GM21717 (cell line): ENCODE measurements around the gene CACNA1C.

Source experiments
- ATAC-seq: cut with Tn5 transposase; IDR thresholded peaks from one replicate; pipeline ENCODE4 v1.9.1; 2021; ENCODE audit warnings: mild to moderate bottlenecking, moderate library complexity; ENCODE audit not compliant: unreplicated experiment

Gene CACNA1C

DNA sequence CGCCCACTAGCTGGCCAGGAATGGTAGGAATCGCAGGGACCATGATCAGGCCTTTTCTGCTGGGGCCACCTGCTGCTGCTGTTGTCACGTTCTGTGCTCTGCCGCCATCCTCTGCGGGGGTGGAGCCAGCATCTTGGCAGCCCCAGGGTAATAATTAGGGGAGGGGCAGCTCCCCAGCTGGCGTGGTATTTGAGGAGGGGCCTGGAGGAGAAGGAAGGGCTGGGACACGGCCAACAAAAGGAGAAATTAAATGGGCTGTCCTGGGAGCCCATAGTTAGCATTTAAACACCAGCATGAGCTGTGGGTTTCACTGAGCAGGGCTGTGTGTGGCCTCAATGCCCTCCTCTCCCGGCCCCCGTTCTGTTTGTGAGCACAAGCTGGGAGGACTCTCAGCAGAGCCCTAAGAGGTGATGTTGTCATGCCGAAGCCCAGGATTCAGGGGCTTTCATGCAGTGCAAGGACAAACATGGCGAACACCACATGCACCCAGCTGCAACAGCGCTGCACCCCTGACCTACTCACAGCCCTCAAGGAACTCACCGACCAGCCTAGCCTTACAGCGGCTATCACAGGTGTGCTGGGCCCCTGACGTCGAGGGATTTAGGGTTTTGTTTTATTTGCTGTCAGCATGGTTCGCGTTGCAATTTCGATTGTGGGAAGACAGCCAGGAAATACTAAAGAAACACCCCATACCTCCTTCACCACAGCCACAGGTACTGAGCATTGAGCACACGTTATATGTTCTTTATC, 324.3 kb downstream of the CACNA1C start:
- ATAC-seq: no peak

DNA sequence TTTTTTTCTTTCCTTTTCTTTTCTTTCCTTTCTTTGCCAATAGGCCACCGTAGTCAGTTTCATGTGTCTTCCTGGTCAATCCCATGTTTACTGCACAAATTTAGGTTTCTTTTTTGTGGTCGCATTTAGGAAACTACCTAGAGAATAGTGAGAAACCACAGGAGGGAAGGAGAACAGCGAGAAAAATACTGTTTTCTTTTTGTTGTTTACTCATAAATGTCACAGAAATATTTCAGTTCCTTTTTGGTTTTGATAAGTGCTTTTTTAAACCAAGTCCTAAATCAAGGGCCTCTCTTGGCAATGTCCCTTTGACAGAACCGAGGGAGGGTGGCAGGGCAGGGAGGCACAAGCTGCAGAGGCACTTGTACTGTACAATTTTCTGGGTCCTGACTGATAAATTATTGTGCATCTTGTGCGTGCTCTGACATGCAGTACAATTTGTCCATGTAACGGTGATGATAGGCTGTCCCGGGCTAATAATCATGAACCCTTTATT, 326.1 kb downstream of the CACNA1C start:
- ATAC-seq: peak; percentile 42

DNA sequence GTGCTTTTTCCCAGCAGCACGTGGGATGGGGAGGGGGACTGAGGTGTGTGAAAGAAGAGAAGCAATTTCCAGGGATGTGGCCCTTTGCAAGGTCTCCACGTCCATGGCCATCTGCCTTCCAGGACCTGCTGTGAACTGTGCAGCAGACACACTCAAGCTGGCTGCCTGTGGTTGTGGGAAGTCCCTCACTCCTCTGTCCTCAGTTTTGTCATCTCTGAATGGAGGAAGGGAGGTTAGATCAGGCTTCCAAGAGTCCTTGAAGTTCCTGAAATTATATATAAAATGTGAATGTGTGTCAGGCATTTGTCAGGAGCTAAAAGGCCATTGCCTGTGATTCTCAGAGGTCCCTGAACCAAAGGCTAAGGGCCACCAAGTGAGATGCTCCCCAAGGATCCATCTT, 328.2 kb downstream of the CACNA1C start:
- no peak for ATAC-seq

DNA sequence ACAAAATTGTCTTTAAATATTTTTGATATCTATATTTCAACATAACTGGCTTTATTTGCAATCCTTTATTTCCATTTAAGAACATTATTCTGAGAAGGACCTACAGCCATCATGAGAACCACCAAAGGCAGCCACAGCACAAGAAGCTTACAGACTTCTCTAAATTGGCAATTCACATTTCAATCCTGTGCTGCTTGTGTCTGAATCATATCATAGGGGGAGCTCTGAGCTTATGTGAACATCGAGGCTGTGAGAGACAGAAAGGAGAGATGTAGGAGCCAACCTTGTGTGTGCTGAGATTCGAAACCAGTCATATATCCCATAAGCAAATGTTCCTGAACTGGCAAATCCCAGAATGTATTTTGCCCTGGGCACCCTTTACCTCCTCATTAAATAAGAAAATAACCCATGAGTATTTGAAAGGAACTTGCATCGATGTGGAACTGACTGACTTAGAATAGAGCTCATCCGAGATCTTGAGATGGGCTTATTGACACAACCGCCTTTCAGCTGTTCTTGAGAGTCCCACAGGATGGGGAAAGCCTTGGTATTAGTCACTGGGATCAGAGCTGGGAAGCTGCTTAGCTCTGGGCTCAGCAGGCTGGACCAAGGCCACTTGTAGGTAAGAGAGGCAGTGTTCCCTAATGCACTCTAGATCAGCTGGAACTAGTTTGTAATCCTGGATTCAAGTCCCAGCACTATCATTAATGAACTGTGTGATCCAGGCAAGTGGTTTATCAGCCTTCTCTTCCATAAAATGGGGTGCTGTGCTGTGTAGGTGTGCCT, 329.8 kb downstream of the CACNA1C start:
- no peak for ATAC-seq

DNA sequence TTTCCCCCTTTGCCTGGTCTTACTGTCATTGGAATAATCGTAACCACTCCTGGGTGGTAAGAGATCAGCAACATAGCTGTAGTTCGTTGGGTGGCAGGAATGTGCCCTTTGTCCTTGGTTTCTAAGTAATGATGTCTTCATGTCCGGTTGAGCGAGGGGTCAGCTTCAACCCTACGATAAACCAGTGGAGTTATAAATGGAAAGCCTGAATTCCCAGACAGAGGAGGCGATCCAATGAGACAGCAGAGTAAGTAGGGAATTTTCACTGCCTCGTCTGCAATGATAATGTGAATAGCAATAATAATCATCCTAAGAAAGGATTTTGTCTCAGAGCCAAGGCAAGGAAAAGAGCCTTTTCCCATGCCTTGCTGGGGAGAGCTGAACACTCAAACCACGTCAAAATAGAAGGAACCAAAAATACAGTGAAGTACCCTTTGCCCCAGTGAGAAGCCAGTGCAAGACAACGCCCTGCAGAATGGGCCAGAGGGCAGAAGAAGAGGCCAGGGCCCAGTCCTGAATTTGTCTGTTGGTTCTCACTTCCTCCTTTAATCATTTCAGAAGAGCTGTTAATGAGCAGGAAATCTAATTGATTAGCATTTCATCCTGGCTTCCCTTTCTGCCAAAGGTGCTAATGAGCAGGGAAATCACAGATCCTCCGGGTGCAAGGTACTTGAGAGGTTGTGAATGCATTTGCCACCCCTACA, 330.7 kb downstream of the CACNA1C start:
- ATAC-seq: no peak

DNA sequence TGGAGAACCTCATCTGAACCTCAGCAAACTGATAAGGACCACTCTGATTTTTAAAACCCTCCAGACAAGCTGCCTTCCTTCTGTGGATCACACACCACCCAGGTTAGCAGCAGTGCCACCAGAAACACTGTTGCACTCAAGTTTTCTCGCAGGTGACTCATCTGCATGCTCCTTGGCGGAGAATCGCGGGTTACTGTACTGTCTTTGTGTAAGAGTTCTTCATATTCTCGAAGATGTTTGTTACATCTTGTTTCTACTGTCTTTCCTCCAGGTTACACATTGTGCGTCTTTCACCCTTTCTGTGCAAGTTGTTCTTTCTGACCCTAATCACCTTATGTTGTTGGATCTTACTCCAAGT, 331.2 kb downstream of the CACNA1C start:
- ATAC-seq: no peak

DNA sequence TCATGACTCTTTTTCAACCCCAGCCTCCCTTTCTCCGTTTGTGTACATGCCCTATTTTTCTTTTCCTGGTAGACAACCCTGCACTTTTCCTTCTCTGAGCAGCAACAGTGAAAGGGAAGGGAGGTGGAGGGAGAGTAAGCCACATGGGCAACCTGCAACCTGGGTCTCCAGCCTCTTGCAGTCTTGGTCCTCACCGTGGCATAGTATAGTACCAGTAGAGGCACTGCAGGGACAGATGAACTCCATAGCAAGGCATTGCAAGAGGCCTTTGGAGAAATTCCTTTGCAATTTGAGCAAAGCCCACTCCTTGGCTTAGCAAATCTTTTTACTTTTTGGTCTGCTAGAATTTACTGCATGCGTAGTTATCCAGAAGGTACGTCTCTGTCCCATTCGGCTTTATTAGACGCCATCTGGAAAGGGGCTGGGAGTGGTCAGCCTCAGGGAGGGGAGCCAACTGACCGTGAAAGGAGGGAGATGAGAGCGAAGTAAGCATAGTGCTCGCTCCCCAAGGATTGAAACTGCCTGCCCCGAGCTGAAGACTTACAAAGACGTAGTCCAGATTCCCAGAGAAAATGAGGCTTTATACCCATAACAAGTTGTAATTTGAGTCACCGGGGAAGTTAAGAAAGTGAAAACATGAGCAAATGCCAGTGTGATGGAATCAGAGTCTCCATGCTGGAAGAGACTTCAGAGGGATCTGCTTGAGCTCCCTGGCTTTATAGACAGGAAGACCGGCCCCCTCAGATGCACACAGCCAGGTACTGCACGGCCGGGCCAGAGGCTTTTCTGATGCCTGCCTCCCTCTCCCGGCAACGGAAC, 332.0 kb downstream of the CACNA1C start:
- ATAC-seq: no peak

DNA sequence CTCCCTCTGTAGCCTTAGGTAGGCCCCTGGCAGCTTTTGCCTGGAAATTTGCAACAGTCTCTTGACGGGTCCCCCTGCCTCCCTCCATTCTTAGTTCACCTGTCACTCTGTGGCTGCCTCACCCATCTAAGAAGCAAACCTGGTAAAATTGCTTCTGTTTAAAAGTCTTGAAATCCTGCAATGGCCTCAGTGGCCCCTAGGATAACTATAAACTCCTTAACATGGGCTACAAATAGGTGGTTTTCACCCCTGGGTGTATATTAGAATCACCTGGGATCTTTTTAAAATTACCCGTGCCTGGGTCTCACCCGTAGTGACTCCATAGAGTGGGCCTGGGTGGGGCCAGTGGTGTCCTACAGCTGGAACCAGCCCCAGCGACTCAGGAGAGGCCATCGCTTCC, 332.7 kb downstream of the CACNA1C start:
- no peak for ATAC-seq

DNA sequence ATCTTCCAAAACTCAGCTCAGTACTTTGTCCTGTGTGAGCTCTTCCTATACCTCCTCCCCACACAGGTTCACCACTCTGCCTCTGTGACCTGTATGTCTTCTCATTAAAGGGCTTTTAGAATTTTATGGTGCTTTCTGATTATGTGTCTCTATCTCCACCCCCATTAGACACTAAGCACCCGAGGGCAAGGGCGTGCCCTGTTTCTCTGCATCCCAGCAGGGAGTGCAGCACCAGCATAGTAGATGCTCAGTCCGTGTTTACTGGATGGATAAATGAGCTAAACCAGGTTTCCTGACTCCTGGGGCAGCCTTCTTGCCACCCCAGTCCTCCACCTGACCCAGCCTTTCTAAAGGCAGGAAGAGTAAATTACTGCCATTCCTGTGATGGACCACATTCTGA, 333.8 kb downstream of the CACNA1C start:
- ATAC-seq: no peak

DNA sequence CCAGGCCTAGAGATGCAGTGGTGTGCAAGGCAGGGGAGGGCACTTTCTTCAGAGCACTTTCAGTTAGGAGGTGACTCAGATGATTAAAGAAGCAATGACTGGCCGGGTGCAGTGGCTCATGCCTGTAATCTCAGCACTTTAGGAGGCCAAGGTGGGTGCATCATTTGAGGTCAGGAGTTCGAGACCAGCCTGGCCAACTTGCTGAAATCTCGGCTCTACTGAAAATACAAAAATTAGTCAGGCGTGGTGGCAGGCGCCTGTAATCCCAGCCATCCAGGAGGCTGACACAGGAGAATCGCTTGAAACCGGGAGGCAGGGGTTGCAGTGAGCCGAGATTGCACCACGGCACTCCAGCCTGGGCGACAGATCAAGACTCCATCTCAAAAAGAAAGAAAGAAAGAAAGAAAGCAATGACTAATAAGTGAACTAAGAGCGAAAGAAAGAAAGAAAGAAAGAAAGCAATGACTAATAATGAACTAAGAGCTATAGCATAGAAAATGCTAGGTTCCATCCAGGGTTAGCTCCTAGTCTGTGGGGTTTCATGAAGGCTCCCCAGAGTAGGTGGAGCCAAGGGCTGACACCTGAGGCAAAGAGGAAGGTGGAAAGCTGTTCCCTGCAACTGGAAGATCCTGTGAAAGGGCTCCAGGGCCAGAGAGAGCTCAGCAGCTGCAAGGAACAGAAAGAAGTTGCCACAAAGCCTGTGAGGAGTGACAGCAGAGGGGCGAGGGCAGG, 334.5 kb downstream of the CACNA1C start:
- ATAC-seq: peak; percentile 76

DNA sequence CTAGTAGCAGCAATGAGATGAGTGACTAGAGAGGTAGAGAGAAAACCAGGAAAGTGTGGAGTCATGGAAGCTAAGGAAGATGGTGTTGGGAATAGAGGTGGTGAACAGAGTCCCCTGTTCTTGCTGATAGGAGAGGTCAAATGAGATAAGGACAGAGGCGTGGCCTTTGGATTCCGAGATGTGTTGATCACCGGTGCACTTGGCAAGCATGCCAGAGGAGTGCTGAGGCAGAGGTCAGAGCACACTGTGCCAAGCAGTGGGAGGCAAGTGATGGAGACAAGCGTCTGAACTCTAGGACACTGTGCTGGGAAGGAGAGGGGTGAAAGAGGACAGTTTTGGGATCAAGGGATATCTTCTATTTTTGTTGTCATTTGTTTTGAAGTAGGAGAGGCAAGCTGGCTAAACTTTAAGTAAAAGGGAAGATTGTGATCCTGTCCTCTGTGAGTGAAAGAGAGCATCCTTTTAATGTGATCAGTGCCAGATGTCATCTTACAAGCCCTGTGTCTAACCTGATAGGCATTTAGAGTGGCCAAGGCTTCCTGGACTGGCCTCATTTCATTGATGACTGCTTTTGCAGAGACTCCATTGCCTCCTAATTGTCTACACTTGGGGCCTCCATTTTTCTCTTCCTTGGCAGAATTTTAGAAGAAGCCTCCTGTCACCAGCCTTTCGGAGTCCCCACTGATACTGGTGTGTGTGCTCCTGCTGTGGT, 336.4 kb downstream of the CACNA1C start:
- ATAC-seq: no peak

DNA sequence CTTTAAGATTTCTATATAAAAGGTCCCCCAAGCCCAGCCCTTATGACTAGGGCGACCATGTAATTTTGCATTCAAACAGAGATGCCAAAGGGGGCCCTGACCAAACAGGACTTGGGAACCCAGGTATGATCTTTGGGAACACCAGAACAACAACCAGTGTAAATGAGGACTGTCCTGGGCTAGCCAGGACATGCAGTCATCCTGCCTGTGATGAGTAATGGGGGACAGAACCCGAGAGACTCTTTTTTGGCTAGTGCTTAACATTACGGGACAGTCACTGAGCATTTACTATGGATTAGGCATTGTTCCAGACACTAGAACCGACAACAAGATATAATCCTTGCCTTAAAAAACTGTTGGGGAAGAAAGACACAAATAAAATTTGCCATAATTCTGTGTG, 337.3 kb downstream of the CACNA1C start:
- no peak for ATAC-seq

DNA sequence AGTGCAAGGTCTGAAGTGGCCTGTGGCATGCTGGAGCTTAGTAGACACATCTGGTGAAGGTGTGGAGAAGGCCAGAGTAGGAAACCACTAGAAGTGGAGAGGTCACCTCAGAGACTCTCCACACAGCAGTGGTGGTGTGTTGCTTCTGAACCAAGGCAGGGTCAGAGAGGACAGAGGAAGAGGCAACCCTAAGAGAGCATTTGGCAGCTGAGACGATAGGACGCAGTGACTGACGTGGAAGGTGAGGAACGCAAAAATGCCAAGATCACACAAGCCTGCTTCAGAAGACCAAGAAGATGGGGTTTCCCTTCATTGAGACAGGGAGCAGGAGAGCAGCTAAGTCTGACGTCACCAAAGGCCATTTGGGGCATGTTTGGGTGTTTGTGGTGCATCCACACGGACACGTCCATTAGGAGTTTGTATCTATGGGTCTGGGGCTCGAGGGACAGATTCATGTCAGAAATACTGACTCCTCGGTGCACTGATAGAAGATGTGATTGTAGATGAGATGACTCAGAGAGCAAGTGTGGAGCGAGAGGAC, 338.1 kb downstream of the CACNA1C start:
- no peak for ATAC-seq

DNA sequence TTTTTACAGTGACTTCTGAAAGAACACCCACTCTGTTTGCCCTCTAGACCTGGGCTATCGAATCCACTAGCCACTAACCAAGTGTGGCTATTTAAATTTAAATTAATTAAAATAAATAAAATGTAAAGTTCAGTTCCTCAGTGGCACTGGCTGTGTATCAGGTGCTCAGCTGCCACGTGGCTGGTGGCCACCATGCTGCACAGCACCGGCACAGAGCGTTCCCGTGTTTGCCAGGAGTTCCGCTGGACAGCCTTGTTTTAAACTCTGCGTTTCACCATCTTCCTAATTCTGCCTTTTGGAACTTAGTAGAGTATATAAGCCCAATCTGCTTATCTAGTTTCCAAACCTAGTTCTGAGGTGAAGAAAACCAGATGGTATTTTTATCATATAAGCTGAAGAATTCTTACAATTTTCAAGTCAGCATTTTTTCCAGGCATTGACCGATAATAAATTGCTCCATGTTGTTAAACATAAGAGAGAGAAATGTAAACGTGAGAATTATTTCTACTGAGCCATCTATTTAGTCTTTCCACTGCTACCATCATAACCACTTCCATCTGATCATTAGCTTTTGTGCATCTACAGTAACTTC, 339.0 kb downstream of the CACNA1C start:
- no peak for ATAC-seq

DNA sequence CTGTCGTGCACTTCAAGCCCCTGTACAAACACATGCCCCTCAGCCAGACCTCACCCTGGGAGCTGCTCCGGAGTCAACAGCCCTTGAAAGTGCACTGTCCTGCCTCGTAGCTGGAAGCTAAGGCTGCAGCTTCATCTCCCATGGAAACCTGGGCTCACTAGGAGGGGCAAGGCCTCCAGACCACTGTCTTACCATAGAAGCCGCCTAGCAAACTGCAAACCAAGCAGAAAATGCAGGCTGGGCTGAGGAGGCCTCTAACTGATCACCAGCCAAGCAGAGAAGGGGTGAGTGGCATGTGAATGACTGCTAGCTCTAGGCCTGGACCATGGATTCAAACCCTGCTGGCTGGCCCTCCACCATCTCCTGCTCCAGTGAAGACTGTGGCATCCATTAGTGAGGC, 340.2 kb downstream of the CACNA1C start:
- ATAC-seq: no peak

DNA sequence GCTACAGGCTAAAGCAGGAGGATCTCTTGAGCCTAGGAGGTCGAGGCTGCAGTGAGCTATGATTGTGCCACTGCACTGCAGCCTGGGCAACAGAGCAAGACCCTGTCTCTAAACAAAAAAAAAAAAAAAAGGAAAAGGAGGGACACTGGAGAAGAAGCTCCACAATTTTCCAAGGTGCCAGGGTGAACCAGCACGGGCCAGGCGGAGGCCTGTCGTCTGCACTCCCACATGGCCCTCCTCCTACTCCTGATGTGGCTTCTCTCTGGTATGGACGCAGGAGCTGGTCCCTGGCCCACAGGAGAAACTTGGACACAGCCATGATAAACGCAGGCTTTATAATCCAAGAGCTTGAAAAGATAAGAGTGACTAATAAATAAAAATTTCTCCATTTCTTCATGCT, 341.2 kb downstream of the CACNA1C start:
- no peak for ATAC-seq

DNA sequence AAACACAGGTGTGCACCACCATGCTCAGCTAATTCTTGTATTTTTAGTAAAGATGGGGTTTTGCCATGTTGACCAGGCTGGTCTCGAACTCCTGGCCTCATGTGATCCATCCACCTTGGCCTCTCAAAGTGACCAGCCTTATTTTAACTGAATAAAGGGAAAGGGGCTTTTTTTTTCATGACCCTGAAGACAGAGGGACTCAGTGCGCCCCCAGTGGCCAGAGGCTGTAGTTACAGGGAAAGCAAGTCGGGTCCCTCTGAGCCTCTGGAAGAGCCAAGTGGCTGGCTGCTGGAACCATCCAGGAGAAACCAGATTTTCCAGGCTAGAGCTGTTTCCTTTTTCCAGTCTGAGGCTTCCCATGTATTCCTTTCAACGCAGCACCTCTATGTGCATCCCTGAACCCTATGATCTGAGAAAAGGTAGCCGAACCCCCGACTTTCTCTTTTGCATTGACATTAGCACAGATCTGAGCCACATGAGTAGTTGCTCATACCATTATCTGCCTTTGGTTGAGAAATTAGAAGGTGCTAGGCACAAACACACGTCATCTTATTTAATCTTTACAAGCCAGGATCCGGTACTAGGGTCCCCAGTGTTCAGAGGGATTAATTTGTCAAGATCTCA, 342.7 kb downstream of the CACNA1C start:
- ATAC-seq: no peak

DNA sequence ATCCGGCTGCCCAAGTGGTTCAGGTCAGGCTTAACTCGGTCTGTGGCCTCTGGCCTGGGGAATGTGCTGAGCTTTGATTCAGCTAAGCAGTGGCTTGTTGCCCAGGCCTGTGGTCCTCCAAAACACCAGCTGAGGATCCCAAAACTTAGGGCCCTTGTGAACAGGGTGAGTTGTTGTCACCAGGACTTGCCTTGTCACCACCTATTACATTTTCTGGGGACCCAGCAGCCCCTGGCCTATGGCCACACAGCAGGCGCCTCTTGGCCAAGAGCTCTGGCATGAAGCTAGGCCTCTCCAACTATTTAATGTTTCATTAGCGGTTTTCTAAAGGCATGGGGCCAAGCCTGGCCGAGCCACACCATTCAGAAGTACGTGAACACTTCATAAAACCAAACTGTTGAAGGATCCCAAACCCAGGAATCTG, 343.7 kb downstream of the CACNA1C start:
- ATAC-seq: no peak
